Measurements from ENCODE around the gene TMEM39A.

GRCh38 chr3:119490153-119490552, 26.7 kb upstream of the TMEM39A start:
- TF ChIP-seq CTCF (IDR thresholded peaks at IDR 0.05) (no peak), ZFX (IDR thresholded peaks at IDR 0.05; ENCODE audit: borderline replicate concordance) (no peak)

All from 22Rv1 (cell line).